H1 (cell line): Measurements from ENCODE around the gene NDC1. TPM values are rescaled to one million over a fixed set of nuclear protein-coding genes. Genes with fewer than 3 reads are reported as not detected.
"Not testable (repeated sequence)": the region's sequence is repeated elsewhere in the genome, so short reads cannot be mapped to it uniquely, and the experiment has no call there.

Experiments used
- CTCF ChIA-PET: fragments of 300-600 bp; sonication (Branson Sonifier 250); formaldehyde crosslinking; loops from one replicate; lab custom pipeline; 2021; ENCODE audit not compliant: partially characterized antibody; lab: Charles Lee
- POLR2A ChIA-PET: fragments of 300-600 bp; sonication (Branson Sonifier 250); formaldehyde crosslinking; loops from one replicate; lab custom pipeline; 2021; ENCODE audit warnings: inconsistent platforms; ENCODE audit not compliant: partially characterized antibody; lab: Charles Lee
- DNase-seq, 2 experiments: peaks; one replicate each; pipeline versions ENCODE4 v3.0.0 to v3.0.0-alpha.2; 2010 to 2022; ENCODE audit warnings: low spot score in 2 of 2, low read depth in 1 of 2, mixed read lengths in 1 of 2
- FAIRE-seq: peaks from 2 replicates; lab custom pipeline; 2011; peaks lifted over from hg19 to GRCh38; lab: Jason Lieb, UNC
- H2AFZ ChIP-seq: 2 replicates; pipeline ENCODE4 v1.8.1; 2012; ENCODE audit warnings: low read length, inconsistent platforms
- H2AK5ac ChIP-seq: 2 replicates; pipeline ENCODE4 v1.6.1; 2013; ENCODE audit warnings: low read depth, low read length
- H2BK120ac ChIP-seq: replicated peaks from 2 replicates; pipeline ENCODE3; 2013; ENCODE audit warnings: low read depth, low read length, inconsistent platforms
- H2BK12ac ChIP-seq: 2 replicates; pipeline ENCODE4 v1.6.1; 2013; ENCODE audit warnings: low read depth, low read length
- H2BK15ac ChIP-seq: 2 replicates; pipeline ENCODE4 v1.6.1; 2013; ENCODE audit warnings: low read length
- H2BK20ac ChIP-seq: 2 replicates; pipeline ENCODE4 v1.6.1; 2013; ENCODE audit warnings: low read length
- H2BK5ac ChIP-seq: 2 replicates; pipeline ENCODE4 v1.6.1; 2013; ENCODE audit warnings: low read depth, low read length
- H3K14ac ChIP-seq: 2 replicates; pipeline ENCODE4 v1.6.1; 2013; ENCODE audit warnings: inconsistent platforms; ENCODE audit not compliant: insufficient read length
- H3K18ac ChIP-seq: 2 replicates; pipeline ENCODE4 v1.6.1; 2013; ENCODE audit warnings: low read length; ENCODE audit errors: extremely low read depth
- H3K23ac ChIP-seq: 2 replicates; pipeline ENCODE4 v1.6.1; 2013; ENCODE audit warnings: inconsistent platforms; ENCODE audit not compliant: insufficient read length
- H3K23me2 ChIP-seq: 2 replicates; pipeline ENCODE4 v1.6.1; 2013; ENCODE audit warnings: low read depth, low read length
- H3K27ac ChIP-seq: 2 replicates; pipeline ENCODE4 v1.6.1; 2011; ENCODE audit warnings: low read depth, low read length, inconsistent platforms
- H3K27me3 ChIP-seq, 4 experiments: replicated peaks in 1 of 4; 1 replicate in 1 of 4; 2 replicates in 3 of 4; pipeline versions ENCODE4 v1.6.1 to v1.8.1; 2011 to 2013; ENCODE audit warnings: low read length in 3 of 4, mild to moderate bottlenecking in 3 of 4, inconsistent platforms in 2 of 4, mixed read lengths in 2 of 4, moderate library complexity in 1 of 4; ENCODE audit not compliant: control insufficient read depth in 3 of 4, insufficient read depth in 3 of 4; ENCODE audit errors: extremely low read depth in 1 of 4
- H3K36me3 ChIP-seq, 4 experiments: 2 replicates each; pipeline versions ENCODE4 v1.6.1 to v1.8.1; 2011 to 2013; ENCODE audit warnings: mild to moderate bottlenecking in 4 of 4, low read length in 3 of 4, moderate library complexity in 2 of 4, control low read depth in 1 of 4, inconsistent platforms in 1 of 4; ENCODE audit not compliant: insufficient read depth in 4 of 4, control insufficient read depth in 2 of 4
- H3K4ac ChIP-seq: replicated peaks from 2 replicates; pipeline ENCODE3; 2013; ENCODE audit warnings: low read length, low read depth, mixed read lengths, inconsistent platforms; ENCODE audit not compliant: insufficient read length
- H3K4me1 ChIP-seq, 4 experiments: replicated peaks in 1 of 4; 1 replicate in 1 of 4; 2 replicates in 3 of 4; pipeline versions ENCODE4 v1.6.1 to v1.8.1; 2011 to 2013; ENCODE audit warnings: low read length in 3 of 4, inconsistent platforms in 2 of 4, mixed read lengths in 1 of 4; ENCODE audit not compliant: insufficient read depth in 4 of 4, control insufficient read depth in 3 of 4
- H3K4me2 ChIP-seq, 2 experiments: 2 replicates each; pipeline versions ENCODE4 v1.6.1 to v1.8.1; 2011 to 2013; ENCODE audit warnings: low read depth in 2 of 2, low read length in 2 of 2, control low read depth in 1 of 2, inconsistent platforms in 1 of 2, mild to moderate bottlenecking in 1 of 2; ENCODE audit not compliant: insufficient read depth in 1 of 2
- H3K4me3 ChIP-seq, 4 experiments: fragments of 200-600, 300-600 bp in 1 of 4; sonication (generic), shearing (Covaris generic), sonication (Bioruptor Twin) in 1 of 4; 2 replicates each; pipeline versions ENCODE4 v1.5.1 to v1.8.1; 2011 to 2016; ENCODE audit warnings: low read length in 4 of 4, low read depth in 3 of 4, control low read depth in 2 of 4, inconsistent platforms in 2 of 4, mild to moderate bottlenecking in 2 of 4, mixed read lengths in 1 of 4, moderate library complexity in 1 of 4; ENCODE audit not compliant: insufficient read depth in 2 of 4; ENCODE audit errors: extremely low read depth in 1 of 4
- H3K56ac ChIP-seq: replicated peaks from 2 replicates; pipeline ENCODE3; 2013; ENCODE audit warnings: low read depth, mild to moderate bottlenecking, mixed read lengths, low read length, inconsistent platforms; ENCODE audit not compliant: insufficient read length
- H3K79me1 ChIP-seq: 2 replicates; pipeline ENCODE4 v1.6.1; 2013; ENCODE audit warnings: low read depth, low read length, control low read depth
- H3K79me2 ChIP-seq, 2 experiments: 2 replicates each; pipeline versions ENCODE4 v1.6.1 to v1.8.1; 2012 to 2013; ENCODE audit warnings: low read length in 2 of 2, mild to moderate bottlenecking in 2 of 2, inconsistent platforms in 1 of 2; ENCODE audit not compliant: insufficient read depth in 2 of 2, control insufficient read depth in 1 of 2
- H3K9ac ChIP-seq, 4 experiments: replicated peaks in 1 of 4; 1 replicate in 1 of 4; 2 replicates in 3 of 4; pipeline versions ENCODE4 v1.6.1 to v1.8.1; 2011 to 2013; ENCODE audit warnings: low read depth in 3 of 4, low read length in 3 of 4, control low read depth in 2 of 4, mild to moderate bottlenecking in 2 of 4, moderate library complexity in 2 of 4, inconsistent platforms in 1 of 4; ENCODE audit errors: extremely low read depth in 1 of 4
- H3K9me3 ChIP-seq, 2 experiments: 2 replicates each; pipeline versions ENCODE4 v1.6.1 to v1.8.1; 2012 to 2013; ENCODE audit warnings: mild to moderate bottlenecking in 2 of 2, moderate library complexity in 2 of 2, control low read depth in 1 of 2, inconsistent platforms in 1 of 2, low read depth in 1 of 2, low read length in 1 of 2, mixed read lengths in 1 of 2; ENCODE audit not compliant: insufficient read depth in 2 of 2
- H4K20me1 ChIP-seq, 2 experiments: replicated peaks in 1 of 2; 2 replicates each; pipeline versions ENCODE3 to v1.8.1; 2011 to 2013; ENCODE audit warnings: inconsistent platforms in 2 of 2, low read length in 2 of 2, mild to moderate bottlenecking in 1 of 2; ENCODE audit not compliant: insufficient read depth in 2 of 2, control insufficient read depth in 1 of 2
- H4K5ac ChIP-seq: 2 replicates; pipeline ENCODE4 v1.6.1; 2013; ENCODE audit warnings: low read length, low read depth, mixed read lengths, inconsistent platforms; ENCODE audit not compliant: insufficient read length
- H4K8ac ChIP-seq: 2 replicates; pipeline ENCODE4 v1.8.0; 2013; ENCODE audit warnings: mild to moderate bottlenecking, moderate library complexity, low read length, inconsistent platforms; ENCODE audit not compliant: insufficient read depth; ENCODE audit errors: extremely low read depth
- H4K91ac ChIP-seq: replicated peaks from 2 replicates; pipeline ENCODE3; 2013; ENCODE audit warnings: low read length, mixed read lengths, inconsistent platforms; ENCODE audit not compliant: insufficient read length
- HDAC2 ChIP-seq, 2 experiments: fragments of 300-600 bp in 1 of 2; sonication (generic) in 1 of 2; IDR thresholded peaks; 2 replicates each; pipeline ENCODE4 v1.6.1; 2011 to 2012; ENCODE audit warnings: low read depth in 2 of 2, low read length in 2 of 2, mild to moderate bottlenecking in 2 of 2, moderate library complexity in 2 of 2, borderline replicate concordance in 1 of 2, inconsistent platforms in 1 of 2
- KDM4A ChIP-seq: IDR thresholded peaks from one replicate; pipeline ENCODE4 v1.7.1; 2012; ENCODE audit warnings: low read depth, mild to moderate bottlenecking, moderate library complexity, low read length, inconsistent platforms; ENCODE audit not compliant: severe bottlenecking
- WGBS, 2 experiments: shearing (Covaris generic) in 1 of 2; methylation state at CpG; one replicate each; pipeline versions ENCODE4 v1.1.6 to v1.1.7; 2013 to 2015; ENCODE audit warnings: low lambda C conversion rate in 2 of 2, mixed read lengths in 2 of 2, inconsistent platforms in 1 of 2, low coverage in 1 of 2, missing lambda C conversion rate in 1 of 2; ENCODE audit not compliant: insufficient replicate concordance in 2 of 2, insufficient coverage in 1 of 2, insufficient read length in 1 of 2; ENCODE audit errors: extremely low coverage in 1 of 2, missing lambda C conversion rate in 1 of 2; 5-methylcytosine and 5-hydroxymethylcytosine counted together
- polyA plus RNA-seq, 7 experiments: library from polyadenylated mRNA; depleted of rRNA in 3 of 7; stranded (reverse) in 5 of 7; unstranded in 2 of 7; fragments of >200 nt in 5 of 7; fragments of 200-250 nt in 2 of 7; gene quantifications; 1 replicate in 5 of 7; 2 replicates in 1 of 7; 4 replicates in 1 of 7; pipeline versions ENCODE4 v1.2.1 to v1.2.3, GENCODE V29; 2011 to 2013; ENCODE audit warnings: missing spikeins in 2 of 7, mixed read lengths in 2 of 7
- total RNA-seq: library from RNA; stranded (reverse); fragmentation: NEBNext Ultra II Directional; extraction: Animal tissue kit (Norgen Biotek cat#: 25700); gene quantifications from 2 replicates; pipeline ENCODE4 v1.2.1, GENCODE V29; 2021

The NDC1 gene
- total and polyA plus RNA-seq, 2 of the 8 experiments (the other 6 are each of a cell fraction or from before 2014, with no cell fraction given), result 62.9 to 66.1 TPM

DNA sequence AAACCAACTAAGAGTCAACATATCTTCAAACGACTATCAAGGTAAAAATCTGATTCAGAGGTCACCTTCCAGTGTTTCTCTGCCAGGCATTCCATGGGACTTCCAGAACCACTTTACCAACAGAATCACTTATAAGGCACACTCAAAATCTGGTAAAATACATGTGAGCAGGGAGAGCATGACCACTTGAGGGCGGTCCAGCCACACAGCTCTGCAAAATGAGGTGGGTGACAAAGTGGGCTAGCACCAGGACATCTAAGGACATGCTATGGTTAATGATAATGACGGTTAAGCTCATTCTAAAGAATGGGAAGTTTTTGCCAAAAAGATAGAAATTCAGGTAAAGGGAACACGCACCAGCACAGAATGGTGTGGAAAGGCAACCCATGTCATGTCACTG is 74.6 kb downstream of the NDC1 start (continued):
- TF ChIP-seq HDAC2 (IDR thresholded peaks at IDR 0.05; ENCODE audit: borderline replicate concordance in 1 of 2, low read depth in 2 of 2, low read length in 2 of 2) (no peak), KDM4A (no peak)
- TF ChIP-seq, all 59 proteins: peak for 2

GRCh38 chr1:53760497-53760896 is 77.6 kb downstream of the NDC1 start:
- FAIRE-seq, DNase-seq: not testable (repeated sequence)

More at GRCh38 chr1:53760497-53760896, 77.6 kb downstream of the NDC1 start:
- H2BK12ac ChIP-seq, H3K4ac ChIP-seq, H4K20me1 ChIP-seq, CTCF ChIA-PET, H2BK15ac ChIP-seq, H3K4me2 ChIP-seq, H3K4me1 ChIP-seq, H3K9ac ChIP-seq, H3K27ac ChIP-seq, H2BK120ac ChIP-seq, H2AFZ ChIP-seq, H3K23ac ChIP-seq, H2BK5ac ChIP-seq, H3K56ac ChIP-seq, POLR2A ChIA-PET, H3K79me2 ChIP-seq, H3K18ac ChIP-seq, H3K36me3 ChIP-seq, H3K9me3 ChIP-seq, H3K23me2 ChIP-seq, H4K5ac ChIP-seq, H2BK20ac ChIP-seq, H3K14ac ChIP-seq, H3K4me3 ChIP-seq, H3K27me3 ChIP-seq, H4K8ac ChIP-seq, H3K79me1 ChIP-seq, H2AK5ac ChIP-seq, H4K91ac ChIP-seq: not testable (repeated sequence)
- WGBS, 2 experiments, result 88% methylated on average over 7 of the region's 7 CpGs; no CpG with 5 or more reads in 1 of the 2 experiments
